ENCODE measurements around the gene MYPOP. TPM values are rescaled to one million over a fixed set of nuclear protein-coding genes. Genes with fewer than 3 reads are reported as not detected.

MYPOP gene
- total and polyA plus RNA-seq, 2 donors (not counting 3 experiments of a cell fraction or from before 2014, with no cell fraction given): 3.9 to 9.0 TPM

GRCh38 chr19:45848922-45849321 is 53.5 kb downstream of the MYPOP start:
- Histone ChIP-seq H2AFZ (ENCODE audit: low read depth, low read length) (no peak overlapping the region), H3K27ac (ENCODE audit: insufficient read depth, low read depth, low read length) (no peak overlapping the region), H3K4me3 (replicated peaks in 1 of 3; ENCODE audit: insufficient read depth in 1 of 3, low read depth in 1 of 3, low read length in 3 of 3) (no peak overlapping the region), H3K4me2 (ENCODE audit: insufficient read depth, low read length) (no peak overlapping the region), H4K20me1 (replicated peaks; ENCODE audit: control insufficient read depth, extremely low read depth, insufficient read depth, low read length) (no peaks in the 10 kb centered on the region), H3K9me3 (replicated peaks; ENCODE audit: control insufficient read depth, insufficient read depth, low read length) (no peaks in the 10 kb centered on the region), H3K36me3 (ENCODE audit: control insufficient read depth in 2 of 2, extremely low read depth in 1 of 2, insufficient read depth in 2 of 2, low read length in 2 of 2) (peaks cover 38 to 54% of the 10 kb centered on the region in 2 experiments), H3K79me2 (ENCODE audit: control insufficient read depth, insufficient read depth, low read length) (no peaks in the 10 kb centered on the region), H3K4me1 (ENCODE audit: control insufficient read depth, extremely low read depth, insufficient read depth, low read length) (no peaks in the 10 kb centered on the region), H3K9me1 (replicated peaks; ENCODE audit: control insufficient read depth, extremely low read depth, insufficient read depth, low read length) (no peaks in the 10 kb centered on the region), H3K27me3 (ENCODE audit: control insufficient read depth in 2 of 2, insufficient read depth in 2 of 2, low read length in 2 of 2) (no peaks in the 10 kb centered on the region), H3K9ac (replicated peaks; ENCODE audit: extremely low read depth, insufficient read depth, low read length) (no peak overlapping the region)
- FAIRE-seq: no peak
- dilution Hi-C loops (cut with MboI; ENCODE audit: extremely low pct_ligation_motif_present, low sequenced_read_pairs) (no loop called here), intact Hi-C loops (cut with micrococcal nuclease) (no loop called here)
- POLR2A ChIA-PET: no interaction called here
- no peak for DNase-seq (ENCODE audit: low read depth, low spot score)
- no TSS peak for BruUV-seq (replicated peaks)
- CTCF ChIA-PET: interaction anchor here (1.0 to 2.4 kb wide), 2 partner anchors 31 to 32 kb away, joined by 3 to 10 read pairs; no protein-coding TSS in a partner anchor
- TF ChIP-seq JUN (IDR thresholded peaks at IDR 0.05; ENCODE audit: borderline replicate concordance, insufficient read depth, insufficient read length, low read depth) (no peak), EZH2 (IDR thresholded peaks at IDR 0.05; ENCODE audit: borderline replicate concordance, low read depth, low read length, severe bottlenecking) (no peak), POLR2A (IDR thresholded peaks at IDR 0.05; ENCODE audit: low read depth, low read length) (no peak), FOS (IDR thresholded peaks at IDR 0.05; ENCODE audit: borderline replicate concordance, insufficient read depth, low read length) (no peak), POLR2AphosphoS5 (IDR thresholded peaks at IDR 0.05; ENCODE audit: insufficient read depth, low read depth, low read length) (no peak), GATA2 (IDR thresholded peaks at IDR 0.05; ENCODE audit: insufficient read depth, insufficient read length, low read depth, low read length) (no peak), MYC (IDR thresholded peaks at IDR 0.05; ENCODE audit: low read depth, low read length) (no peak), CTCF (IDR thresholded peaks at IDR 0.05; ENCODE audit: extremely low read depth in 1 of 2, insufficient read depth in 1 of 2, low read depth in 1 of 2, low read length in 2 of 2) (peak in 1 of 2 donors; percentile 22)

All from endothelial cell of umbilical vein (primary cell).